Neutrophil (primary cell): Measurements from ENCODE around the gene RNF130.

Source experiments
- H3K27ac ChIP-seq: fragments of 200-600 bp; sonication (generic); 2 replicates; pipeline ENCODE4 v1.5.1; 2016; ENCODE audit warnings: mild to moderate bottlenecking, moderate library complexity
- H3K27me3 ChIP-seq: fragments of 200-600 bp; sonication (generic); 2 replicates; pipeline ENCODE4 v1.6.0; 2016; ENCODE audit warnings: mild to moderate bottlenecking
- H3K36me3 ChIP-seq: fragments of 200-600 bp; sonication (generic); 2 replicates; pipeline ENCODE4 v1.5.1; 2017
- H3K4me1 ChIP-seq, 2 experiments: fragments of 200-600 bp in 1 of 2; sonication (generic) in 1 of 2; 1 replicate in 1 of 2; 2 replicates in 1 of 2; pipeline versions ENCODE4 v1.5.1 to v1.6.1; 2013 to 2016; ENCODE audit warnings: low read depth in 1 of 2, low read length in 1 of 2, mild to moderate bottlenecking in 1 of 2, moderate library complexity in 1 of 2; ENCODE audit not compliant: control insufficient read depth in 1 of 2, insufficient read depth in 1 of 2
- H3K4me3 ChIP-seq, 2 experiments: fragments of 200-600 bp in 1 of 2; sonication (generic) in 1 of 2; 1 replicate in 1 of 2; 2 replicates in 1 of 2; pipeline ENCODE4 v1.5.1; 2013 to 2016; ENCODE audit warnings: low read depth in 1 of 2, low read length in 1 of 2, mild to moderate bottlenecking in 1 of 2, moderate library complexity in 1 of 2
- H3K9me3 ChIP-seq: fragments of 200-600 bp; sonication (generic); 2 replicates; pipeline ENCODE4 v1.5.1; 2016
- CTCF ChIP-seq: fragments of 200-600 bp; sonication (generic); IDR thresholded peaks from 2 replicates; pipeline ENCODE4 v1.5.1; 2016; ENCODE audit warnings: antibody characterized with exemption

Gene RNF130

DNA sequence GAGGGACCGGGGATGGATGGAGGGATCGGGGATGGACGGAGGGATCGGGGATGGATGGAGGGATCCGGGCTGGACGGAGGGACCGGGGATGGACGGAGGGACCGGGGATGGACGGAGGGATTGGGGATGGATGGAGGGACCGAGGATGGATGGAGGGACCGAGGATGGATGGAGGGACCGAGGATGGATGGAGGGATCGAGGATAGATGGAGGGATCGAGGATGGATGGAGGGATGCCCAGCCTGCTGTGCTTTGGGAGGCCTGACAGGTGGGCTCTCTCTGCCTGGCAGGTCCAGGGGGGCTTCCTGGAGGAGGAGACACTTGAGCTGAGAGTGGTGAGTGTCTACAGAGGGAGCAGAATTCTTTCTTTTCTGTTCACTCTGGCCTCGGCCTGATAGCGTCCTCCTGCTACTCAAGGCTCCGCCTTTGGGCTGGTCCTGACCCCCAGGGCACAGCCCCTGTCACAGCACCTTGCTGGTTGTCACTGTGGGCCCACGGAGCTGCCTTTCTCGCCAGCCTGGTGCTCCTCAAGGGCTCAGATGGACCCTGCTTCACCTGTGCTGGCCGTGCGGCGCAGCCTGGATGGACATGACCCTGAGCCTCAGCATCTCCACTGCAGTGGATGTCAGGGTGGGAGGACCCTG, 42.2 kb upstream of the RNF130 start:
- Histone ChIP-seq H3K27ac (no peak overlapping the region), H3K9me3 (no peaks in the 10 kb centered on the region), H3K27me3 (no peaks in the 10 kb centered on the region), H3K4me1 (no peaks in the 10 kb centered on the region), H3K4me3 (no peak overlapping the region), H3K36me3 (no peaks in the 10 kb centered on the region)
- TF ChIP-seq CTCF = no peak

- TF ChIP-seq CTCF = no peak
- H3K36me3 ChIP-seq = no peaks in the 10 kb centered on the region
- H3K9me3 ChIP-seq = no peaks in the 10 kb centered on the region
- no peak overlapping the region for H3K4me3 ChIP-seq
- no peak overlapping the region for H3K27ac ChIP-seq
- no peaks in the 10 kb centered on the region for H3K27me3 ChIP-seq
- no peaks in the 10 kb centered on the region for H3K4me1 ChIP-seq
Measured at GRCh38 chr5:180112181-180112861, 40.8 kb upstream of the RNF130 start.

DNA sequence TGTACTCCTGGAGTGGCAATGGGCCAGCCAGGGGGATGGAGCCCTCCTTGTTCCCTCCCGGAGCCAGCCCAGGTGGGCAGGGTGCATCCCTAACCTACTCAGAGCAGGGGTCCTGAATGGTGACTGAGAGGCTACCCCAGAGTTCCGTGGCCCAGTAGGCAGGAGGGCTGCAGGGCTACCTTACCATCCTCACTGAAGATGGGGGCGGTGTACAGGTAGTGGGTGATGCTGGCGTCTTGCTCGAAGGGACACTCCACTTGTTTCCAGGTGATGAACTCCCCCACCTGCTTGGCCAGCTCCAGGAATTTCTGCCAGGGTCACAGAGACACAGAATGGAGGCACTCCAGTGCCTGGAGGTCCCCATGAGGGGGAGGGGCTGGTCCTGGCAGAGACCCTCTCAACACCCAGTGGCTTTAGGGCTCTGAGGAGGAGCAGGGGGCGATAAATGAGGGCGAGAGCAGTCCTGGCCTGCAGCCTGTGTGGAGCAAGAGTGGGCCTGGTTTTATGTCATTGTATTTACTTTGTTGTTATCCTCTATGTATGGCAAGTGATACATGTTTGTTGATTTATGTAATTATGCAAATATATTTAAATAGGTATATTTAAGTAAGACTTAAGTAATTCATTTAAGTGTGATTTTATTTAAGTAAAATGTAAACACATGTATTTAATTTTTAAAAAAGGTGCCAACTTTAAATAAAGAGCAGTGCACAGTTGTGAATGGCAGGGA, 39.9 kb upstream of the RNF130 start:
- H3K9me3 ChIP-seq = no peaks in the 10 kb centered on the region
- H3K4me1 ChIP-seq = no peaks in the 10 kb centered on the region
- no peak overlapping the region for H3K27ac ChIP-seq
- H3K4me3 ChIP-seq = no peak overlapping the region
- TF ChIP-seq CTCF = no peak
- no peaks in the 10 kb centered on the region for H3K27me3 ChIP-seq
- H3K36me3 ChIP-seq = no peaks in the 10 kb centered on the region

DNA sequence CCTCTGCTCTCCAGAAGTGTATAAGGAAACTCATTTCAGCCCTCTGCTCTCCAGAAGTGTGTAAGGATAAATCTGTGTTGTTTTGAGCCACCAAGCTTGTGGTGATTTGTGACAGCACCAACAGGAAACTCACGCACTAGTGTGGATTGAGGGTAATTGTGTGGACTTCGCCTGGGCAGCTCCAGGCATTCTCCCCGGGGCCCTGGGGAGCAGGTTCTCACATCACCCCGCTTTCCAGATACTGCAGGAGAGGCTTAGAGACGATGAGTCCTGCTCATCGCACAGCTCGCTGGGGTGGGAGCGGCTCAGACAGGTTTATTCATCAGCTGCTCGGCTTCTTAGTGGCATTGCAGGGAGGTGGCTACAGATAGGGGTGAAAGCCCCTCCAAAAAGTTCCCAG, 38.4 kb upstream of the RNF130 start:
- no peaks in the 10 kb centered on the region for H3K9me3 ChIP-seq
- H3K27ac ChIP-seq = no peak overlapping the region
- H3K4me3 ChIP-seq = no peak overlapping the region
- no peaks in the 10 kb centered on the region for H3K27me3 ChIP-seq
- no peaks in the 10 kb centered on the region for H3K36me3 ChIP-seq
- H3K4me1 ChIP-seq = no peaks in the 10 kb centered on the region
- TF ChIP-seq CTCF = no peak

GRCh38 chr5:180107005-180107404, 35.4 kb upstream of the RNF130 start:
- H3K4me1 ChIP-seq = no peaks in the 10 kb centered on the region
- H3K36me3 ChIP-seq = no peaks in the 10 kb centered on the region
- TF ChIP-seq CTCF = no peak

More at GRCh38 chr5:180107005-180107404, 35.4 kb upstream of the RNF130 start:
- Histone ChIP-seq H3K27ac (no peak overlapping the region), H3K9me3 (no peaks in the 10 kb centered on the region), H3K4me3 (no peak overlapping the region), H3K27me3 (no peaks in the 10 kb centered on the region)
